ENCODE data around the gene ETFRF1.
A peak's percentile ranks its signal among the peaks of the same experiment; 100 is the strongest.

Gene ETFRF1

GRCh38 chr12:25236190-25236589 lies 41.2 kb downstream of the ETFRF1 start:
- DNase-seq (ENCODE audit: low spot score): no peak

DNA sequence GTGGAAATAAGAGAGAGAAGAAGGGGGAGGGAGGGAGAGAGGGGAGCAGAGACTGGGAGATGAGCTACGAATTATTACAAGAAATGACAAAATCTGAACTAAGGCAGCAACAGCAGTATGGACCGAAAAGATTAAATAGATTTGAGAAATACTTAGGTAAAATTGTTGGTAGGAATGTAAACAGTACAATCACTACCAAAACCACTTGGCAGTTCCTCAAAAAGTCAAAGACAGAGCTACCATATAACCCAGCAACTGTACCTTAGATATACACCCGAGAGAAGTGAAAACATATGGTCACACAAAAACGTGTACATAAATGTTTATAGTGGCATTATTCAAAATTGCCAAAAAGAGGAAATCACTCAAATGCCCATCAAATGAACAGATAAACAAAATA lies 41.6 kb downstream of the ETFRF1 start:
- DNase-seq (ENCODE audit: low spot score): no peak

GRCh38 chr12:25241167-25242020 lies 46.4 kb downstream of the ETFRF1 start:
- peak; percentile 52 for DNase-seq (ENCODE audit: low spot score)

GRCh38 chr12:25242981-25243679 lies 48.1 kb downstream of the ETFRF1 start:
- DNase-seq (ENCODE audit: low spot score): no peak

DNA sequence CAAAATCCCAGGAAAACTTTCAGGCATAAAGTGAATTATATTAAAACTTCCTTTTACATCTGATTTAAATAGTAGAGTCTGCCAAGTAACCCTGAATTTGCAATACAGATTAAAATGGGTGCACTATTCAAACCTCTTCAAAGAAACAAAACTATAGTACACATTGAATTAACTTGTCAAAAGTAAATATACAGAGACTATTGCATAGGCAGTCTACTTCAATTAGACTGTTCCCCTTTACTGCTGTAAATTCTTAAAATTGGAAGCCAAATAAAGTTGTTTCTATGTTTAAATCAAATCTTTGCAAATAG lies 48.6 kb downstream of the ETFRF1 start:
- no peak for DNase-seq (ENCODE audit: low spot score)

GRCh38 chr12:25245491-25245890 lies 50.5 kb downstream of the ETFRF1 start:
- no peak for DNase-seq (ENCODE audit: low spot score)

DNA sequence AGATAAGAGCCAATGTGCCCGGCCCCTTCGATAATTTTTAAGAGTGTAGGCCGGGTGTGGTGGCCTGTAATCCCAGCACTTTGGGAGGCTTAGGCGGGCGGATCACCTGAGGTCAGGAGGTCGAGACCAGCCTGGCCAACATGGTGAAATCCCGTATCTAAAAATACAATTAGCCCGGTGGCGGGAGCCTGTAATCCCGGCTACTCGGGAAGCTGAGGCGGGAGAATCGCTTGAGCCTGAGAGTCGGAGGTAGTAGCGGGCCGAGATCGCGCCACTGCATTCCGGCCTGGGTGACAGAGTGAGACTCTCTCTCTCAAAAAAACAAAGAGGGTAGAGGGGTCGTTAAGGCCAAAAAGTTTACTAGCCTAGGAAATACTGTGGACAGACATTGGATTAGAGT lies 53.1 kb downstream of the ETFRF1 start:
- no peak for DNase-seq (ENCODE audit: low spot score)

GRCh38 chr12:25248732-25249131 lies 53.7 kb downstream of the ETFRF1 start:
- no peak for DNase-seq (ENCODE audit: low spot score)

- DNase-seq (ENCODE audit: low spot score): peak; percentile 21
These were observed 55.1 kb downstream of the ETFRF1 start for GRCh38 chr12:25249931-25250738.

DNA sequence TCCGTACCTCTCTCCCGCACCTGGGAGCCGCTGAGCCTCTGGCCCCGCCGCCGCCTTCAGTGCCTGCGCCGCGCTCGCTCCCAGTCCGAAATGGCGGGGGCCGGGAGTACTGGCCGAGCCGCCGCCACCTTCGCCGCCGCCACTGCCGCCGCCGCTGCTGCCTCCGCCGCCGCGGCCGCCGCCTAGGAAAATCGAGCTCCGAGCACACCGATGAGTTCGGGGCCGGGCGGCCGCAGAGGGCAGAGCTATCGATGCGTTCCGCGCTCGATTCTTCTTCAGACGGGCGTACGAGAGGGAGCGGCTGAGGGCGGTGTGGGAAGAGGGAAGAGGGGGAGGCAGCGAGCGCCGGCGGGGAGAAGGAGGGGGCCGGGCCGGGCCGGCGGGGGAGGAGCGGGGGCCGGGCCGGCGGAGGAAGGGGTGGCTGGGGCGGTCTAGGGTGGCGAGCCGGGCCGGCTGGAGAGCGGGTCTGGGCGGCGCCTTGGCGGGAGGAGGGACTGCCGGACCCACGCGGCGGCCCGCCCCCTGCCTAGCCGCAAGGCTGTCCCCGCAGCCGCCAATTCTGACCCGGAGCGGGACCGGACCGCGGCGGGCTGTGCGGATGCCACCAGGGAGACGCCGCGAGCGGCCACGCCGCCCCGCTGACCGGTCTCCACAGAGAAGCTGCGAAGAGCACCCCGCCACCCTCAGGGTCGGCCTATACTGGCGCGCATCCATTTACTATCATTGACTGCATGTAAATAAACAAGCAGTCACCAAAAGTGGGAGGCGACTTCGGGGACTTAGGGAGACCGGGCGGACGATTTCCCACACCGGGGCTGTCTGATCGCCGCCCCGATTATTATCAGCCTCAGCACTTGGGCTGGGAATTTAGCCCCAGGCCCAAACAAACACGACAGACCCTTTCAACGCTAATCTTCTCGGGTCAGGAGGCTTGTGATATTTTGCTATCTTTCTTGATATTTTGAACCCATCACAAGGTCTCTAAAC lies 56.0 kb downstream of the ETFRF1 start, which contains the start of gene KRAS:
TSS of gene KRAS (minus strand) at position 186 of the 987 bp plus-strand sequence.
- peak; percentile 97 for DNase-seq (ENCODE audit: low spot score)

DNA sequence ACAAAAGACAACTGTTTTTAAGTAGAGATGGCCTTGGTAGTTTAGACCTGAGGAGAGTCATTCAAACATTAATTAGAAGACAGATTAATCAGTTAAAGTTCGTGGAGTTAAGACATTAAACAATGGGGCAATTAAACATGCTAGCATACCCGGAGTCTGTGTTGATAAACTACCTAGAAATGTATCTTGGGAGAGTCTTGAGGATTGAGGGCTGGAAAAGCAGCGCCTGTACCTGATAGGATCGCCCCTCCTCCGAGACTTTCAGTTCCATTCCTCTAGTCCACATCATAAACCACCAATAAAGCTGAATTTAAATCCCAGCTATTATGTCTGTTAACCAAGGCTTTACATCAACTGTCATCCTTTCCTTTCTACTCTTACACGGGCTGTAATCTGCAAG lies 56.7 kb downstream of the ETFRF1 start:
- DNase-seq (ENCODE audit: low spot score): no peak

- no peak for DNase-seq (ENCODE audit: low spot score)
These were observed 57.9 kb downstream of the ETFRF1 start for GRCh38 chr12:25252946-25253345.

- DNase-seq (ENCODE audit: low spot score): no peak
These were observed 58.5 kb downstream of the ETFRF1 start for GRCh38 chr12:25253371-25254068.

GRCh38 chr12:25254271-25254880 lies 59.3 kb downstream of the ETFRF1 start:
- DNase-seq (ENCODE audit: low spot score): no peak

Data from globus pallidus (tissue), 1 donor.